HG02852 (cell line): ENCODE results near the gene BCL6.
"Not testable (repeated sequence)": the region's sequence is repeated elsewhere in the genome, so short reads cannot be mapped to it uniquely, and the experiment has no call there.

ENCODE experiments used
- ATAC-seq: cut with Tn5 transposase; IDR thresholded peaks from one replicate; pipeline ENCODE4 v1.9.1; 2021; ENCODE audit warnings: mild to moderate bottlenecking, moderate library complexity; ENCODE audit not compliant: unreplicated experiment

BCL6 gene

GRCh38 chr3:187681756-187682155, 63.5 kb downstream of the BCL6 start:
- ATAC-seq = not testable (repeated sequence)

GRCh38 chr3:187679638-187680396, 65.5 kb downstream of the BCL6 start:
- peak; percentile 67 for ATAC-seq

- ATAC-seq = no peak
These were observed 66.5 kb downstream of the BCL6 start for GRCh38 chr3:187678726-187679268.

- no peak for ATAC-seq
These were observed 67.7 kb downstream of the BCL6 start for GRCh38 chr3:187677604-187678003.

GRCh38 chr3:187673012-187673411, 72.3 kb downstream of the BCL6 start:
- no peak for ATAC-seq
